Chondrocyte (in vitro differentiated cells): ENCODE data around the gene PIP4K2B. TPM values are rescaled to one million over a fixed set of nuclear protein-coding genes. Genes with fewer than 3 reads are reported as not detected.

Experiments
- DNase-seq: peaks from one replicate; pipeline ENCODE4 v3.0.0; 2021; ENCODE audit warnings: mixed read lengths, low spot score
- H3K27ac Mint-ChIP-seq: one replicate; pipeline ENCODE4 v1.8.0; 2021; ENCODE audit warnings: mild to moderate bottlenecking, moderate library complexity, mixed read lengths; ENCODE audit not compliant: unreplicated experiment
- H3K27me3 Mint-ChIP-seq: 2 replicates; pipeline ENCODE4 v1.8.0; 2021; ENCODE audit warnings: low read depth, mixed read lengths
- H3K36me3 Mint-ChIP-seq: 2 replicates; pipeline ENCODE4 v1.8.0; 2021; ENCODE audit warnings: low read depth, mixed read lengths
- H3K4me1 Mint-ChIP-seq: 2 replicates; pipeline ENCODE4 v1.8.0; 2021; ENCODE audit warnings: low read depth, mild to moderate bottlenecking, mixed read lengths
- H3K4me3 Mint-ChIP-seq: one replicate; pipeline ENCODE4 v1.8.0; 2021; ENCODE audit warnings: mild to moderate bottlenecking, moderate library complexity, mixed read lengths; ENCODE audit not compliant: unreplicated experiment
- H3K9me3 Mint-ChIP-seq: 2 replicates; pipeline ENCODE4 v1.8.0; 2021; ENCODE audit warnings: low read depth, mixed read lengths
- CTCF ChIP-seq: fragments of 200-600 bp; sonication (generic); IDR thresholded peaks from 2 replicates; pipeline ENCODE4 v1.5.0; 2021; ENCODE audit warnings: antibody characterized with exemption, mild to moderate bottlenecking, moderate library complexity
- total RNA-seq: library from RNA; stranded (reverse); gene quantifications from 3 replicates; pipeline ENCODE4 v1.2.1, GENCODE V29; 2021

PIP4K2B gene
- total RNA-seq, 1 donor from 2014 or later, result 58.7 TPM

- no peak for DNase-seq
- no peak for TF ChIP-seq CTCF
- H3K27ac Mint-ChIP-seq, result peak overlapping the region; percentile 76
- H3K9me3 Mint-ChIP-seq, result no peaks in the 10 kb centered on the region
- peaks cover 66% of the 10 kb centered on the region for H3K4me1 Mint-ChIP-seq
- no peaks in the 10 kb centered on the region for H3K27me3 Mint-ChIP-seq
- no peaks in the 10 kb centered on the region for H3K36me3 Mint-ChIP-seq
- H3K4me3 Mint-ChIP-seq, result peak overlapping the region; percentile 81
Observed at GRCh38 chr17:38745545-38745944, 53.8 kb downstream of the PIP4K2B start.

GRCh38 chr17:38743556-38744171, 55.7 kb downstream of the PIP4K2B start:
- no peak overlapping the region for H3K4me3 Mint-ChIP-seq
- peak overlapping the region; percentile 69 for H3K27ac Mint-ChIP-seq
- DNase-seq, result no peak
- no peaks in the 10 kb centered on the region for H3K27me3 Mint-ChIP-seq
- H3K9me3 Mint-ChIP-seq, result no peaks in the 10 kb centered on the region
- no peak for TF ChIP-seq CTCF
- peaks cover 53% of the 10 kb centered on the region for H3K4me1 Mint-ChIP-seq
- H3K36me3 Mint-ChIP-seq, result peaks cover 3% of the 10 kb centered on the region

- Mint-ChIP-seq H3K27ac (peak overlapping the region; percentile 88), H3K27me3 (no peaks in the 10 kb centered on the region), H3K4me3 (no peak overlapping the region), H3K4me1 (peaks cover 53% of the 10 kb centered on the region), H3K9me3 (no peaks in the 10 kb centered on the region), H3K36me3 (peaks cover 9% of the 10 kb centered on the region)
- DNase-seq, result no peak
- no peak for TF ChIP-seq CTCF
Observed at GRCh38 chr17:38742411-38743308, 56.7 kb downstream of the PIP4K2B start.

GRCh38 chr17:38741921-38742410, 57.4 kb downstream of the PIP4K2B start:
- peak overlapping the region; percentile 88 for H3K27ac Mint-ChIP-seq
- no peaks in the 10 kb centered on the region for H3K9me3 Mint-ChIP-seq
- H3K27me3 Mint-ChIP-seq, result no peaks in the 10 kb centered on the region
- H3K36me3 Mint-ChIP-seq, result peaks cover 9% of the 10 kb centered on the region
- H3K4me3 Mint-ChIP-seq, result no peak overlapping the region
- peaks cover 53% of the 10 kb centered on the region for H3K4me1 Mint-ChIP-seq
- no peak for DNase-seq
- no peak for TF ChIP-seq CTCF

- Mint-ChIP-seq H3K9me3 (no peaks in the 10 kb centered on the region), H3K27me3 (no peaks in the 10 kb centered on the region), H3K27ac (peak overlapping the region; percentile 49), H3K4me1 (peaks cover 48% of the 10 kb centered on the region), H3K4me3 (no peak overlapping the region), H3K36me3 (peaks cover 9% of the 10 kb centered on the region)
- no peak for TF ChIP-seq CTCF
- DNase-seq, result no peak
Observed at GRCh38 chr17:38741461-38741860, 57.9 kb downstream of the PIP4K2B start.
